Muscle of leg (tissue), 16 donors: ENCODE data around the gene MYRF. TPM values are rescaled to one million over a fixed set of nuclear protein-coding genes. Genes with fewer than 3 reads are reported as not detected.
A peak's percentile ranks its signal among the peaks of the same experiment; 100 is the strongest.

Source experiments
- DNase-seq: peaks from one replicate; pipeline ENCODE4 v3.0.0; 2013
- H3K27ac ChIP-seq: one replicate; pipeline ENCODE4 v1.5.1; 2013; ENCODE audit warnings: mild to moderate bottlenecking, low read length, control low read depth
- H3K27me3 ChIP-seq: one replicate; pipeline ENCODE4 v1.6.1; 2013; ENCODE audit warnings: low read length; ENCODE audit not compliant: control insufficient read depth, insufficient read depth
- H3K36me3 ChIP-seq: one replicate; pipeline ENCODE4 v1.6.1; 2013; ENCODE audit warnings: low read length; ENCODE audit not compliant: control insufficient read depth, insufficient read depth
- H3K4me1 ChIP-seq: one replicate; pipeline ENCODE4 v1.6.1; 2013; ENCODE audit warnings: low read length; ENCODE audit not compliant: control insufficient read depth, insufficient read depth
- H3K4me3 ChIP-seq: one replicate; pipeline ENCODE4 v1.5.1; 2013; ENCODE audit warnings: low read length, control low read depth
- H3K9me3 ChIP-seq: replicated peaks from 2 replicates; pipeline ENCODE4 v1.6.1; 2013; ENCODE audit warnings: low read depth, low read length; ENCODE audit not compliant: control insufficient read depth
- WGBS: methylation state at CpG from one replicate; pipeline ENCODE4 v1.1.5; 2013; ENCODE audit warnings: missing lambda C conversion rate; ENCODE audit not compliant: insufficient coverage; 5-methylcytosine and 5-hydroxymethylcytosine counted together
- long read RNA-seq, 11 donors: transcript quantifications; one replicate each; lab custom pipeline, GENCODE V29; 2026
- polyA plus RNA-seq, 8 donors: library from polyadenylated mRNA; unstranded; fragments of 120-200 nt; gene quantifications; one replicate each; pipeline versions ENCODE4 v1.2.1 to v1.2.3, GENCODE V29; 2013; ENCODE audit warnings: inconsistent platforms in 1 of 8, low replicate concordance in 1 of 8; ENCODE audit not compliant: insufficient read length in 8 of 8, insufficient read depth in 1 of 8
- total RNA-seq: library from RNA; stranded (reverse); fragments of 120-200 nt; gene quantifications from one replicate; pipeline ENCODE4 v1.2.4, GENCODE V29; 2013

MYRF gene
- total RNA-seq (0.49 TPM), polyA plus RNA-seq (1 to 10 TPM; 1.2 to 3.3 (median 1.5) TPM)
- long read RNA-seq, donor 1 = 0 reads
- long read RNA-seq, donor 2 = 0 reads
- long read RNA-seq, donor 3 = 0 reads
- long read RNA-seq, donor 4 = 0 reads
- long read RNA-seq, donor 5, partial matches to known transcripts = 910 of 920 reads
- long read RNA-seq, donor 5, other reads (novel, unspliced or antisense) = 10 of 920 reads
- long read RNA-seq, donor 6 = 0 reads
- long read RNA-seq, donor 7 = 0 reads
- long read RNA-seq, donor 8 = 0 reads
- long read RNA-seq, donor 9 = 0 reads
- long read RNA-seq, donor 10 = 0 reads
- long read RNA-seq, donor 11 = 0 reads

GRCh38 chr11:61752117-61752924, at the start of gene MYRF:
TSS of gene MYRF (plus strand) at chr11:61752636. CDS start at chr11:61752745, 109 bp downstream.
- peak within 1 kb of the TSS; percentile 46 for H3K4me3 ChIP-seq
- H3K9me3 ChIP-seq = no peaks in the 10 kb centered on the region
- peak; percentile 54 for DNase-seq
- WGBS = 1% methylated on average over 89 of the region's 93 CpGs
- H3K27me3 ChIP-seq = peaks cover 30% of the 10 kb centered on the region
- peaks cover 38% of the 10 kb centered on the region for H3K4me1 ChIP-seq
- H3K36me3 ChIP-seq = no peaks in the 10 kb centered on the region
- H3K27ac ChIP-seq = no peak within 1 kb of the TSS

GRCh38 chr11:61702701-61703312, 49.6 kb upstream of the MYRF start:
- 70% methylated on average over 5 of the region's 11 CpGs for WGBS
- peaks cover 2% of the 10 kb centered on the region for H3K36me3 ChIP-seq

DNA sequence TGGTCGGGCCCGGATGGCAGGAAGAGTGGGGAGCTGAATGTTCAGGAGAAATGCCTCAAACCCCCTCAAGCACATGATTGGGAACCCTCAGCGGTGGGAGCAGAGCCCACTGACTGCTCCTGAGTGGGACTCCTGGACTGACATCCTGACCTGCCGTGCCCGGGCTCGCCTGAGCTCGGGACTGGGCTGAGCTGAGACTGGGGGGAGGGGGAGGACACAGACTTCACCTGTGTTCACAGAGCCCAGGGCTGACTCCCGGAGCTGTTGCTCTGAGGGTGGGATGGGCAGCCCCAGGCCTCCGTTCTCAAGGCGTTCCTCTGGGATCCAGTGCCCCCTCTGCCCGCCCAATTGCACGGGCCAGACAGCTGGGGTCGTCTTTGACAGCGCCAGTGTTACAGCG, 47.6 kb upstream of the MYRF start:
- H3K4me3 ChIP-seq = no peak overlapping the region
- WGBS = 79% methylated on average over 11 of the region's 15 CpGs
- peaks cover 2% of the 10 kb centered on the region for H3K36me3 ChIP-seq
- no peak for DNase-seq
- peaks cover 50% of the 10 kb centered on the region for H3K4me1 ChIP-seq
- H3K27ac ChIP-seq = no peak overlapping the region
- peaks cover 3% of the 10 kb centered on the region for H3K27me3 ChIP-seq
- no peaks in the 10 kb centered on the region for H3K9me3 ChIP-seq

More at GRCh38 chr11:61702701-61703312, 49.6 kb upstream of the MYRF start:
- Histone ChIP-seq H3K27ac (no peak overlapping the region), H3K4me1 (peaks cover 62% of the 10 kb centered on the region), H3K27me3 (peaks cover 3% of the 10 kb centered on the region), H3K9me3 (no peaks in the 10 kb centered on the region), H3K4me3 (no peak overlapping the region)
- no peak for DNase-seq

GRCh38 chr11:61706452-61707400, 45.7 kb upstream of the MYRF start:
- H3K27me3 ChIP-seq = peaks cover 3% of the 10 kb centered on the region
- peaks cover 41% of the 10 kb centered on the region for H3K4me1 ChIP-seq
- 79% methylated on average over 12 of the region's 27 CpGs for WGBS
- no peak for DNase-seq
- peaks cover 2% of the 10 kb centered on the region for H3K36me3 ChIP-seq
- H3K9me3 ChIP-seq = no peaks in the 10 kb centered on the region
- H3K27ac ChIP-seq = no peak overlapping the region
- H3K4me3 ChIP-seq = no peak overlapping the region

DNA sequence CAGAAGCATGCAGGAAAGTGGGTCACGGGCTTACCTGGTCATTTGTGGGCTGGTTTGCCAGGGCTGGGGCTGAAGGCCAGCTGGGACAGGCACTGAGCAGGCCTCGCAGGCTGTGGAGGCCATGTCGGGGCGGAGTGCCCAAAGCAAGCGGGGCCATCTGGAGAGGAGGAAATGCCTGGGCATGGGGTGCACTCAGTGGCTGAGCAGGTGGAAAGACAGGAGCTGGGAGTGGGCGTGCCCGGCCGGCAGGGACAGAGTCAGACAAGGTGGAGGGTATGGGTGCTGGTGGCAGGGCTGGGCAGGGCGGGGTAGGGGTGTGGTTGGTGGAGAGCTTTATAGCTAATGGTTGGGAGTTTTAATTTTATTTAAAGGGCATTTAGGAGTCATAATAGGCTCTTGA, 44.9 kb upstream of the MYRF start:
- Histone ChIP-seq H3K27ac (no peak overlapping the region), H3K4me3 (no peak overlapping the region), H3K9me3 (no peaks in the 10 kb centered on the region), H3K4me1 (peaks cover 49% of the 10 kb centered on the region), H3K36me3 (peaks cover 2% of the 10 kb centered on the region), H3K27me3 (peaks cover 3% of the 10 kb centered on the region)
- no peak for DNase-seq
- 90% methylated on average over 8 of the region's 9 CpGs for WGBS

DNA sequence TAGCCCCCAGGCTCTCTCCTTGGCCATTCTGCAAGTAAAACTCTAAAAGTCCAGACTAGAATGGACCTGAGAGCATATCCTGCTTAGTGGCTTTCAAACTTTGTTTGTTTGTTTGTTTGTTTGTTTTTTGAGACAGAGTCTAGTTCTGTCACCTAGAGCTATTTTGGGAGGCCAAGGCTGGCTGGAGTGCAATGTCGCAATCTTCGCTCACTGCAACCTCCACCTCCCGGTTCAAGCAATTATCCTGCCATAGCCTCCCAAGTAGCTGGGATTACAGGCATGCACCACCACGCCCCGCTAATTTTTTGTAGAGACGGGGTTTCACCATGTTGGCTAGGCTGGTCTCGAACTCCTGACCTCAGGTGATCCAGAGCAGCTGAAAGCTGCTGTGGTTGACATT, 43.3 kb upstream of the MYRF start:
- H3K27me3 ChIP-seq = peaks cover 3% of the 10 kb centered on the region
- WGBS = 94% methylated on average over 6 of the region's 7 CpGs
- H3K27ac ChIP-seq = no peak overlapping the region
- H3K9me3 ChIP-seq = no peaks in the 10 kb centered on the region
- DNase-seq = no peak
- peaks cover 57% of the 10 kb centered on the region for H3K4me1 ChIP-seq
- no peak overlapping the region for H3K4me3 ChIP-seq
- H3K36me3 ChIP-seq = peaks cover 2% of the 10 kb centered on the region

- DNase-seq = no peak
- no peak overlapping the region for H3K4me3 ChIP-seq
- H3K4me1 ChIP-seq = peaks cover 57% of the 10 kb centered on the region
- H3K36me3 ChIP-seq = peaks cover 2% of the 10 kb centered on the region
- H3K9me3 ChIP-seq = no peaks in the 10 kb centered on the region
- H3K27ac ChIP-seq = no peak overlapping the region
- WGBS = 46% methylated on average over 5 of the region's 7 CpGs
- H3K27me3 ChIP-seq = peaks cover under 1% of the 10 kb centered on the region
Measured at GRCh38 chr11:61709572-61709971, 42.9 kb upstream of the MYRF start.

GRCh38 chr11:61710019-61710418, 42.4 kb upstream of the MYRF start:
- WGBS = 79% methylated on average over 6 of the region's 7 CpGs
- no peak for DNase-seq
- H3K36me3 ChIP-seq = peaks cover 2% of the 10 kb centered on the region
- H3K27me3 ChIP-seq = no peaks in the 10 kb centered on the region
- no peak overlapping the region for H3K27ac ChIP-seq
- H3K9me3 ChIP-seq = no peaks in the 10 kb centered on the region
- H3K4me1 ChIP-seq = peaks cover 57% of the 10 kb centered on the region
- H3K4me3 ChIP-seq = no peak overlapping the region

GRCh38 chr11:61711037-61711436, 41.4 kb upstream of the MYRF start:
- WGBS = 71% methylated on average over 3 of the region's 14 CpGs
- peaks cover 52% of the 10 kb centered on the region for H3K4me1 ChIP-seq

More at GRCh38 chr11:61711037-61711436, 41.4 kb upstream of the MYRF start:
- Histone ChIP-seq H3K27ac (peak overlapping the region; percentile 68), H3K4me3 (no peak overlapping the region), H3K27me3 (no peaks in the 10 kb centered on the region), H3K9me3 (no peaks in the 10 kb centered on the region), H3K36me3 (no peaks in the 10 kb centered on the region)
- no peak for DNase-seq
